ENCODE results near the gene ANKRD29. TPM values are rescaled to one million over a fixed set of nuclear protein-coding genes. Genes with fewer than 3 reads are reported as not detected.

The ANKRD29 gene
- total and polyA plus RNA-seq, 2 donors (not counting 1 experiment from before 2014, with no cell fraction given) = 2.0 to 6.9 TPM

- no peak overlapping the region for H3K4me3 ChIP-seq (replicated peaks in 1 of 4; ENCODE audit: control extremely low read depth in 1 of 4, insufficient read depth in 1 of 4, low read depth in 3 of 4, low read length in 4 of 4)
- H3K9me3 ChIP-seq (ENCODE audit: control insufficient read depth, insufficient read depth, low read depth, low read length) = no peaks in the 10 kb centered on the region
- no peaks in the 10 kb centered on the region for H3K36me3 ChIP-seq (ENCODE audit: control insufficient read depth, insufficient read depth, low read length)
- H3K79me2 ChIP-seq (ENCODE audit: control insufficient read depth, insufficient read depth, low read length) = no peaks in the 10 kb centered on the region
- no peaks in the 10 kb centered on the region for H3K4me1 ChIP-seq (ENCODE audit: control insufficient read depth, extremely low read depth, insufficient read depth, low read length)
- no peak overlapping the region for H3K4me2 ChIP-seq (ENCODE audit: extremely low read depth, insufficient read depth, low read length)
- no peak overlapping the region for H3K27ac ChIP-seq (ENCODE audit: insufficient read depth, low read length)
- peaks cover 6% of the 10 kb centered on the region for H3K27me3 ChIP-seq (ENCODE audit: control insufficient read depth, insufficient read depth, low read length)
- no peak overlapping the region for H3K9ac ChIP-seq (ENCODE audit: insufficient read depth, low read length)
- DNase-seq (ENCODE audit: low read depth in 2 of 2) = peak in 1 of 2 donors; percentile 19
- H2AFZ ChIP-seq (ENCODE audit: low read length) = no peak overlapping the region
- H4K20me1 ChIP-seq (ENCODE audit: control insufficient read depth, extremely low read depth, insufficient read depth, low read length) = no peaks in the 10 kb centered on the region
- no peak for TF ChIP-seq EZH2 (IDR thresholded peaks at IDR 0.05; ENCODE audit: low read length, missing control alignments)
- TF ChIP-seq CTCF (conservative IDR thresholded peaks at IDR 0.05 in 1 of 2, IDR thresholded peaks at IDR 0.05 in 1 of 2; ENCODE audit: low read depth in 1 of 2, low read length in 2 of 2) = no peak
These were observed 4.4 kb downstream of the ANKRD29 start for GRCh38 chr18:23658285-23658684.

- H3K27me3 ChIP-seq (ENCODE audit: control insufficient read depth, insufficient read depth, low read length) = peaks cover 5% of the 10 kb centered on the region
- no peaks in the 10 kb centered on the region for H3K9me3 ChIP-seq (ENCODE audit: control insufficient read depth, insufficient read depth, low read depth, low read length)
- no peak overlapping the region for H2AFZ ChIP-seq (ENCODE audit: low read length)
- H3K9ac ChIP-seq (ENCODE audit: insufficient read depth, low read length) = no peak overlapping the region
- no peak overlapping the region for H3K27ac ChIP-seq (ENCODE audit: insufficient read depth, low read length)
- DNase-seq (ENCODE audit: low read depth in 2 of 2) = no peak
- peaks cover 7% of the 10 kb centered on the region for H3K4me1 ChIP-seq (ENCODE audit: control insufficient read depth, extremely low read depth, insufficient read depth, low read length)
- TF ChIP-seq CTCF (conservative IDR thresholded peaks at IDR 0.05 in 1 of 2, IDR thresholded peaks at IDR 0.05 in 1 of 2; ENCODE audit: low read depth in 1 of 2, low read length in 2 of 2) = no peak
- no peaks in the 10 kb centered on the region for H4K20me1 ChIP-seq (ENCODE audit: control insufficient read depth, extremely low read depth, insufficient read depth, low read length)
- H3K4me3 ChIP-seq (replicated peaks in 1 of 4; ENCODE audit: control extremely low read depth in 1 of 4, insufficient read depth in 1 of 4, low read depth in 3 of 4, low read length in 4 of 4) = no peak overlapping the region
- H3K79me2 ChIP-seq (ENCODE audit: control insufficient read depth, insufficient read depth, low read length) = no peaks in the 10 kb centered on the region
- no peaks in the 10 kb centered on the region for H3K36me3 ChIP-seq (ENCODE audit: control insufficient read depth, insufficient read depth, low read length)
- H3K4me2 ChIP-seq (ENCODE audit: extremely low read depth, insufficient read depth, low read length) = no peak overlapping the region
These were observed 10.5 kb downstream of the ANKRD29 start for GRCh38 chr18:23652232-23652631.

DNA sequence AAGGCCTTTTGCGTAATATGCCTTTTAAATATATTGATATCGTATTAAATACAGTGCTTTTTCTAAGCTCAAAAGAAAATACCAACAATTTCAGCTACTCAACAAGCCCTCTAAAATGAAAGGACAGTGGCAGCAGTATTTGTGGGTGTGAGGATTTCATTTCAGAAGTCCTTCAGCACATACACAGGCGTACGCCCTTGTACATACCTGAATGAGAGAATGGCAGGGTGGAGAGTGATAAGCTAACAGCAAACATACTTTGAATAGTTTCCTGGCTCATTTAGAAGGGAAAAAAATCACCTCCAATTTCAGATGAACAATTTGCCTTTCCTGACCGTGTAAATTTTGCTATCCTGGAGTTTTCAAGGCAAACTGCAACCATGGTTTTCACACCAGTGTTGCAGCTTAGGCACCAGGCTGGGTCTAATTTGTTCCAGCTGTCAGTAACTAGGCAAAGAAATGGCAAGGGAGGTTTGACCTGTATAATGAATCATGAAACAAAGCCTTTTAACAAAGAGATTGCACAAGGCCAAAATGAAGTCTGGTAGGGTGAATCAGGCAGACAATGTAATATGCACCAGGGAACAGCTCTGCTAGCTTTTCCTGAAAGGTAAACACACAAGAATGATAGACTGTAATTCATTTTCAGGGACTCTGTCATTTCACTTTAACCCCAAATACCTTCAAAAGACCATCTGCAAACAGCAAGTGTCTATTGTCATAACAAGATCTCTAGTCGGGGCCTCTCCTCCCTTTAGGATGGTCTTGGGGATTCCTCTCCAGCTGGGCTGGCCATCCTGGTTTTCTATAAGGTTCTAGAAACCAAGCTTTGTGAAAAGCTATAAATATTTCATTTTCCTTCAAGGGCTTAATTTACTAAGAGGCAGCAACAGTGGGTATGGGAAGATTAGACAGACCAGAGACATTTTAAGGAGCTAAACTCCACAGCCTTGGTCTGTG is 11.5 kb downstream of the ANKRD29 start:
- H3K4me3 ChIP-seq (replicated peaks in 1 of 4; ENCODE audit: control extremely low read depth in 1 of 4, insufficient read depth in 1 of 4, low read depth in 3 of 4, low read length in 4 of 4) = no peak overlapping the region

More for the DNA sequence above, 11.5 kb downstream of the ANKRD29 start:
- DNase-seq (ENCODE audit: low read depth in 2 of 2) = peak; percentile 60 to 89
- no peaks in the 10 kb centered on the region for H3K9me3 ChIP-seq (ENCODE audit: control insufficient read depth, insufficient read depth, low read depth, low read length)
- H3K4me1 ChIP-seq (ENCODE audit: control insufficient read depth, extremely low read depth, insufficient read depth, low read length) = peaks cover 7% of the 10 kb centered on the region
- no peak for TF ChIP-seq EZH2 (IDR thresholded peaks at IDR 0.05; ENCODE audit: low read length, missing control alignments)
- TF ChIP-seq CTCF (conservative IDR thresholded peaks at IDR 0.05 in 1 of 2, IDR thresholded peaks at IDR 0.05 in 1 of 2; ENCODE audit: low read depth in 1 of 2, low read length in 2 of 2) = no peak
- peak overlapping the region; percentile 37 for H3K4me2 ChIP-seq (ENCODE audit: extremely low read depth, insufficient read depth, low read length)
- no peak overlapping the region for H3K9ac ChIP-seq (ENCODE audit: insufficient read depth, low read length)
- no peaks in the 10 kb centered on the region for H3K79me2 ChIP-seq (ENCODE audit: control insufficient read depth, insufficient read depth, low read length)
- no peak overlapping the region for H3K27ac ChIP-seq (ENCODE audit: insufficient read depth, low read length)
- no peak overlapping the region for H2AFZ ChIP-seq (ENCODE audit: low read length)
- H3K36me3 ChIP-seq (ENCODE audit: control insufficient read depth, insufficient read depth, low read length) = no peaks in the 10 kb centered on the region
- H3K27me3 ChIP-seq (ENCODE audit: control insufficient read depth, insufficient read depth, low read length) = peaks cover 5% of the 10 kb centered on the region
- no peaks in the 10 kb centered on the region for H4K20me1 ChIP-seq (ENCODE audit: control insufficient read depth, extremely low read depth, insufficient read depth, low read length)

Data from fibroblast of lung (primary cell).